H9 (cell line): ENCODE measurements around the gene CNOT9. TPM values are rescaled to one million over a fixed set of nuclear protein-coding genes. Genes with fewer than 3 reads are reported as not detected.

Experiments used
- DNase-seq: peaks from one replicate; pipeline ENCODE4 v3.0.0-alpha.2; 2017
- H2AFZ ChIP-seq: one replicate; pipeline ENCODE4 v1.6.1; 2013; ENCODE audit warnings: mild to moderate bottlenecking, low read length, control low read depth, moderate library complexity
- H2AK5ac ChIP-seq: 2 replicates; pipeline ENCODE4 v1.6.1; 2013; ENCODE audit warnings: low read length, control low read depth, mixed read lengths; ENCODE audit not compliant: insufficient read length
- H2BK120ac ChIP-seq: one replicate; pipeline ENCODE4 v1.6.1; 2013; ENCODE audit warnings: low read depth, mild to moderate bottlenecking, low read length, control low read depth, inconsistent platforms; ENCODE audit not compliant: poor library complexity, severe bottlenecking
- H2BK12ac ChIP-seq: 2 replicates; pipeline ENCODE4 v1.6.1; 2013; ENCODE audit warnings: low read length, control low read depth, mixed read lengths, low read depth; ENCODE audit not compliant: insufficient read length
- H2BK15ac ChIP-seq: 2 replicates; pipeline ENCODE4 v1.6.1; 2013; ENCODE audit warnings: low read depth, low read length, control low read depth
- H2BK20ac ChIP-seq: one replicate; pipeline ENCODE4 v1.6.1; 2013; ENCODE audit warnings: low read depth, mild to moderate bottlenecking, low read length, control low read depth, inconsistent platforms; ENCODE audit not compliant: poor library complexity, severe bottlenecking
- H2BK5ac ChIP-seq: 2 replicates; pipeline ENCODE4 v1.6.1; 2013; ENCODE audit warnings: low read length, control low read depth, mixed read lengths; ENCODE audit not compliant: insufficient read length
- H3K14ac ChIP-seq: 2 replicates; pipeline ENCODE4 v1.6.1; 2013; ENCODE audit warnings: low read length, control low read depth; ENCODE audit not compliant: insufficient read depth
- H3K18ac ChIP-seq: 2 replicates; pipeline ENCODE4 v1.6.1; 2013; ENCODE audit warnings: low read depth, mild to moderate bottlenecking, mixed read lengths, low read length, control low read depth; ENCODE audit not compliant: insufficient read length
- H3K23ac ChIP-seq: 2 replicates; pipeline ENCODE4 v1.6.1; 2013; ENCODE audit warnings: low read length, control low read depth, mixed read lengths, low read depth; ENCODE audit not compliant: insufficient read length
- H3K23me2 ChIP-seq: 2 replicates; pipeline ENCODE4 v1.6.1; 2013; ENCODE audit warnings: low read depth, mild to moderate bottlenecking, mixed read lengths, low read length, control low read depth; ENCODE audit not compliant: insufficient read length, poor library complexity, severe bottlenecking
- H3K27ac ChIP-seq: 2 replicates; pipeline ENCODE4 v1.5.1; 2013; ENCODE audit warnings: low read length, control low read depth, mixed read lengths, low read depth; ENCODE audit not compliant: insufficient read length
- H3K27me3 ChIP-seq: 2 replicates; pipeline ENCODE4 v1.6.1; 2013; ENCODE audit warnings: low read length, control low read depth, inconsistent platforms; ENCODE audit not compliant: insufficient read depth
- H3K4ac ChIP-seq: 2 replicates; pipeline ENCODE4 v1.6.1; 2013; ENCODE audit warnings: low read depth, mild to moderate bottlenecking, control low read depth, inconsistent platforms, low read length, moderate library complexity
- H3K4me1 ChIP-seq: 2 replicates; pipeline ENCODE4 v1.6.1; 2013; ENCODE audit warnings: low read length, control low read depth, inconsistent platforms; ENCODE audit not compliant: insufficient read depth
- H3K4me2 ChIP-seq: 2 replicates; pipeline ENCODE4 v1.6.1; 2013; ENCODE audit warnings: low read length, control low read depth, mixed read lengths; ENCODE audit not compliant: insufficient read length, insufficient read depth
- H3K56ac ChIP-seq: 2 replicates; pipeline ENCODE4 v1.6.1; 2013; ENCODE audit warnings: low read depth, mild to moderate bottlenecking, mixed read lengths, low read length, control low read depth; ENCODE audit not compliant: insufficient read length
- H3K79me1 ChIP-seq: 2 replicates; pipeline ENCODE4 v1.6.1; 2013; ENCODE audit warnings: low read depth, mild to moderate bottlenecking, moderate library complexity, low read length, control low read depth, inconsistent platforms; ENCODE audit not compliant: insufficient read depth, poor library complexity, severe bottlenecking
- H3K79me2 ChIP-seq: 2 replicates; pipeline ENCODE4 v1.6.1; 2013; ENCODE audit warnings: low read length, control low read depth, inconsistent platforms; ENCODE audit not compliant: insufficient read depth
- H3K9ac ChIP-seq: 2 replicates; pipeline ENCODE4 v1.6.1; 2013; ENCODE audit warnings: low read length, control low read depth, mixed read lengths; ENCODE audit not compliant: insufficient read length; ENCODE audit errors: extremely low read depth
- H3K9me3 ChIP-seq: one replicate; pipeline ENCODE4 v1.6.1; 2013; ENCODE audit warnings: low read depth, low read length, inconsistent platforms; ENCODE audit not compliant: control insufficient read depth
- H3T11ph ChIP-seq: one replicate; pipeline ENCODE4 v1.6.1; 2013; ENCODE audit warnings: mild to moderate bottlenecking, low read length, control low read depth, inconsistent platforms
- H4K20me1 ChIP-seq: one replicate; pipeline ENCODE4 v1.6.1; 2013; ENCODE audit not compliant: control insufficient read depth, insufficient read length, insufficient read depth
- H4K5ac ChIP-seq: 2 replicates; pipeline ENCODE4 v1.6.1; 2013; ENCODE audit warnings: low read depth, mild to moderate bottlenecking, mixed read lengths, low read length, control low read depth; ENCODE audit not compliant: insufficient read length
- H4K8ac ChIP-seq: replicated peaks from 2 replicates; pipeline ENCODE4 v1.6.1; 2013; ENCODE audit warnings: low read length, control low read depth, mixed read lengths, low read depth; ENCODE audit not compliant: insufficient read length
- H4K91ac ChIP-seq: 2 replicates; pipeline ENCODE4 v1.6.1; 2013; ENCODE audit warnings: low read depth, mild to moderate bottlenecking, moderate library complexity, mixed read lengths, low read length, control low read depth; ENCODE audit not compliant: insufficient read length
- H3K27ac Mint-ChIP-seq, 3 experiments: 2 replicates in 2 of 3; 3 replicates in 1 of 3; pipeline ENCODE4 v1.8.0; 2020 to 2021; ENCODE audit warnings: mixed read lengths in 3 of 3, mild to moderate bottlenecking in 1 of 3, moderate library complexity in 1 of 3
- H3K27me3 Mint-ChIP-seq: 2 replicates; pipeline ENCODE4 v1.8.0; 2021; ENCODE audit warnings: low read depth, mild to moderate bottlenecking, moderate library complexity, mixed read lengths
- H3K36me3 Mint-ChIP-seq, 3 experiments: 2 replicates in 2 of 3; 3 replicates in 1 of 3; pipeline ENCODE4 v1.8.0; 2020 to 2021; ENCODE audit warnings: low read depth in 3 of 3, mixed read lengths in 3 of 3; ENCODE audit not compliant: insufficient read depth in 1 of 3
- H3K4me1 Mint-ChIP-seq, 2 experiments: 2 replicates each; pipeline ENCODE4 v1.8.0; 2020; ENCODE audit warnings: mixed read lengths in 2 of 2
- H3K4me3 Mint-ChIP-seq, 2 experiments: 2 replicates in 1 of 2; 3 replicates in 1 of 2; pipeline ENCODE4 v1.8.0; 2020 to 2021; ENCODE audit warnings: mild to moderate bottlenecking in 2 of 2, mixed read lengths in 2 of 2, moderate library complexity in 1 of 2
- H3K9me3 Mint-ChIP-seq, 2 experiments: 2 replicates in 1 of 2; 3 replicates in 1 of 2; pipeline ENCODE4 v1.8.0; 2020; ENCODE audit warnings: mild to moderate bottlenecking in 2 of 2, mixed read lengths in 2 of 2, moderate library complexity in 1 of 2
- WGBS: extraction: QIAGEN DNeasy Blood & Tissue Kit; methylation state at CpG from one replicate; pipeline ENCODE4 v1.1.7; 2013; ENCODE audit warnings: missing lambda C conversion rate, low lambda C conversion rate, mixed read lengths; ENCODE audit not compliant: insufficient read length; ENCODE audit errors: extremely low coverage; 5-methylcytosine and 5-hydroxymethylcytosine counted together
- total RNA-seq: library from RNA; stranded (reverse); gene quantifications from 2 replicates; pipeline ENCODE4 v1.2.1, GENCODE V29; 2021
- TF ChIP-seq, protein P1 (sequence below): fragments of 200-600 bp; sonication (generic); conservative IDR thresholded peaks from 3 replicates; pipeline ENCODE4 v1.8.0; 2021; ENCODE audit warnings: antibody characterized with exemption, mild to moderate bottlenecking

The CNOT9 gene
- total RNA-seq, 1 experiment from 2014 or later, result 91.2 TPM

- no peak overlapping the region for H2BK15ac ChIP-seq
- no peak overlapping the region for H3K56ac ChIP-seq
- no peaks in the 10 kb centered on the region for H3K79me2 ChIP-seq
- no peak overlapping the region for H3T11ph ChIP-seq
- TF ChIP-seq, protein P1, sequence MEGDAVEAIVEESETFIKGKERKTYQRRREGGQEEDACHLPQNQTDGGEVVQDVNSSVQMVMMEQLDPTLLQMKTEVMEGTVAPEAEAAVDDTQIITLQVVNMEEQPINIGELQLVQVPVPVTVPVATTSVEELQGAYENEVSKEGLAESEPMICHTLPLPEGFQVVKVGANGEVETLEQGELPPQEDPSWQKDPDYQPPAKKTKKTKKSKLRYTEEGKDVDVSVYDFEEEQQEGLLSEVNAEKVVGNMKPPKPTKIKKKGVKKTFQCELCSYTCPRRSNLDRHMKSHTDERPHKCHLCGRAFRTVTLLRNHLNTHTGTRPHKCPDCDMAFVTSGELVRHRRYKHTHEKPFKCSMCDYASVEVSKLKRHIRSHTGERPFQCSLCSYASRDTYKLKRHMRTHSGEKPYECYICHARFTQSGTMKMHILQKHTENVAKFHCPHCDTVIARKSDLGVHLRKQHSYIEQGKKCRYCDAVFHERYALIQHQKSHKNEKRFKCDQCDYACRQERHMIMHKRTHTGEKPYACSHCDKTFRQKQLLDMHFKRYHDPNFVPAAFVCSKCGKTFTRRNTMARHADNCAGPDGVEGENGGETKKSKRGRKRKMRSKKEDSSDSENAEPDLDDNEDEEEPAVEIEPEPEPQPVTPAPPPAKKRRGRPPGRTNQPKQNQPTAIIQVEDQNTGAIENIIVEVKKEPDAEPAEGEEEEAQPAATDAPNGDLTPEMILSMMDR, result no peak
- no peaks in the 10 kb centered on the region for H3K36me3 Mint-ChIP-seq
- H3K9me3 Mint-ChIP-seq, result no peaks in the 10 kb centered on the region; a peak in 1 of 5 replicates
- H2BK5ac ChIP-seq, result no peak overlapping the region
- H3K79me1 ChIP-seq, result no peaks in the 10 kb centered on the region
- no peaks in the 10 kb centered on the region; the same call in 1 of the 2 replicates for H3K27me3 Mint-ChIP-seq
- WGBS, result no CpG with 5 or more reads among the region's 3 CpGs
- no peak overlapping the region for H2AFZ ChIP-seq
- H3K18ac ChIP-seq, result no peak overlapping the region
- H3K4me3 Mint-ChIP-seq, result no peak overlapping the region
- H3K27ac Mint-ChIP-seq, result no peak overlapping the region
- H3K4me2 ChIP-seq, result no peak overlapping the region
- H2BK120ac ChIP-seq, result no peak overlapping the region
- H3K4ac ChIP-seq, result no peak overlapping the region
- no peak overlapping the region for H2BK20ac ChIP-seq
- no peak for DNase-seq
- H2AK5ac ChIP-seq, result no peak overlapping the region
- H3K4me1 ChIP-seq, result no peaks in the 10 kb centered on the region
- H4K5ac ChIP-seq, result no peak overlapping the region
- H4K91ac ChIP-seq, result no peak overlapping the region
- no peaks in the 10 kb centered on the region for H3K27me3 ChIP-seq
- H3K14ac ChIP-seq, result no peak overlapping the region
- H3K23ac ChIP-seq, result no peak overlapping the region
- no peak overlapping the region for H4K8ac ChIP-seq
- no peak overlapping the region for H3K9ac ChIP-seq
- no peaks in the 10 kb centered on the region for H4K20me1 ChIP-seq
- no peak overlapping the region for H2BK12ac ChIP-seq
- H3K27ac ChIP-seq, result no peak overlapping the region
- no peaks in the 10 kb centered on the region for H3K9me3 ChIP-seq
- no peaks in the 10 kb centered on the region for H3K4me1 Mint-ChIP-seq
- H3K23me2 ChIP-seq, result no peaks in the 10 kb centered on the region
Observed at GRCh38 chr2:218623366-218623705, 54.7 kb downstream of the CNOT9 start.
